RWPE2 (cell line): ENCODE data around the gene PLB1.

Experiments used
- ATAC-seq: fragments of 200-7000 bp; cut with Tn5 transposase; 3 replicates; pipeline ENCODE4 v1.9.1; 2021; ENCODE audit warnings: low read depth
- DNase-seq: peaks from one replicate; pipeline ENCODE4 v3.0.0-alpha.2; 2020; ENCODE audit warnings: low spot score
- H3K27ac ChIP-seq: fragments of 450-650 bp; 2 replicates; pipeline ENCODE4 v1.5.1; 2017; ENCODE audit warnings: mild to moderate bottlenecking; ENCODE audit not compliant: poor library complexity, severe bottlenecking
- H3K27me3 ChIP-seq: fragments of 250-450 bp; sonication (Bioruptor Pico); 2 replicates; pipeline ENCODE4 v1.5.1; 2021; ENCODE audit warnings: mild to moderate bottlenecking, moderate library complexity; ENCODE audit not compliant: insufficient read depth, poor library complexity, severe bottlenecking
- H3K36me3 ChIP-seq: fragments of 250-450 bp; sonication (Bioruptor Pico); 2 replicates; pipeline ENCODE4 v1.5.1; 2020; ENCODE audit warnings: low read depth, mild to moderate bottlenecking, moderate library complexity
- H3K4me1 ChIP-seq: fragments of 250-450 bp; sonication (Bioruptor Pico); 2 replicates; pipeline ENCODE4 v1.5.1; 2021; ENCODE audit warnings: mild to moderate bottlenecking, moderate library complexity; ENCODE audit not compliant: insufficient read depth, poor library complexity, severe bottlenecking
- H3K4me3 ChIP-seq: fragments of 250-450 bp; sonication (Bioruptor Pico); 2 replicates; pipeline ENCODE4 v1.5.1; 2021; ENCODE audit warnings: mild to moderate bottlenecking, moderate library complexity; ENCODE audit not compliant: severe bottlenecking
- H3K9me3 ChIP-seq: fragments of 250-450 bp; sonication (Bioruptor Pico); 2 replicates; pipeline ENCODE4 v1.5.1; 2021; ENCODE audit warnings: mild to moderate bottlenecking, moderate library complexity; ENCODE audit not compliant: severe bottlenecking
- TF ChIP-seq, protein P1 (sequence below): fragments of 450-650 bp; IDR thresholded peaks from one replicate; pipeline ENCODE4 v1.5.1; 2017; ENCODE audit warnings: mild to moderate bottlenecking, moderate library complexity; ENCODE audit not compliant: poor library complexity, severe bottlenecking

The PLB1 gene

DNA sequence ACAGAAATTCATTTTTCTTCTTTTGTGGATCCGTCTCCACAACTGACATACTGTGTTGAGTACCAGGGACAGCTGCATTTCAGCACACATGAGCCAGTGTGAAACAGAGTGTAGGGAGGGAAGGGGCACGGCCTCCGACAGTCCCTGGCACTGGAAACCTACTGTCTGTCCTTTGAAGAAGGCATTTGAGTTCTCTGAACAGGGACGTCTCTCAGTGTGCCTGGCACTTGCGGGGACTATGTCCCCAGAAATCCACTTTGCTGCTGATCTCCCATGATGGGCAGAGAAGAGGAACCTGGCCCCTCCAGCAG lies 48.1 kb downstream of the PLB1 start:
- TF ChIP-seq, protein P1, sequence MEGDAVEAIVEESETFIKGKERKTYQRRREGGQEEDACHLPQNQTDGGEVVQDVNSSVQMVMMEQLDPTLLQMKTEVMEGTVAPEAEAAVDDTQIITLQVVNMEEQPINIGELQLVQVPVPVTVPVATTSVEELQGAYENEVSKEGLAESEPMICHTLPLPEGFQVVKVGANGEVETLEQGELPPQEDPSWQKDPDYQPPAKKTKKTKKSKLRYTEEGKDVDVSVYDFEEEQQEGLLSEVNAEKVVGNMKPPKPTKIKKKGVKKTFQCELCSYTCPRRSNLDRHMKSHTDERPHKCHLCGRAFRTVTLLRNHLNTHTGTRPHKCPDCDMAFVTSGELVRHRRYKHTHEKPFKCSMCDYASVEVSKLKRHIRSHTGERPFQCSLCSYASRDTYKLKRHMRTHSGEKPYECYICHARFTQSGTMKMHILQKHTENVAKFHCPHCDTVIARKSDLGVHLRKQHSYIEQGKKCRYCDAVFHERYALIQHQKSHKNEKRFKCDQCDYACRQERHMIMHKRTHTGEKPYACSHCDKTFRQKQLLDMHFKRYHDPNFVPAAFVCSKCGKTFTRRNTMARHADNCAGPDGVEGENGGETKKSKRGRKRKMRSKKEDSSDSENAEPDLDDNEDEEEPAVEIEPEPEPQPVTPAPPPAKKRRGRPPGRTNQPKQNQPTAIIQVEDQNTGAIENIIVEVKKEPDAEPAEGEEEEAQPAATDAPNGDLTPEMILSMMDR, result no peak
- Histone ChIP-seq H3K4me1 (peaks cover 14% of the 10 kb centered on the region), H3K9me3 (no peaks in the 10 kb centered on the region), H3K4me3 (no peak overlapping the region), H3K27ac (no peak overlapping the region), H3K36me3 (no peaks in the 10 kb centered on the region), H3K27me3 (no peaks in the 10 kb centered on the region)
- DNase-seq (no peak), ATAC-seq (no peak)

DNA sequence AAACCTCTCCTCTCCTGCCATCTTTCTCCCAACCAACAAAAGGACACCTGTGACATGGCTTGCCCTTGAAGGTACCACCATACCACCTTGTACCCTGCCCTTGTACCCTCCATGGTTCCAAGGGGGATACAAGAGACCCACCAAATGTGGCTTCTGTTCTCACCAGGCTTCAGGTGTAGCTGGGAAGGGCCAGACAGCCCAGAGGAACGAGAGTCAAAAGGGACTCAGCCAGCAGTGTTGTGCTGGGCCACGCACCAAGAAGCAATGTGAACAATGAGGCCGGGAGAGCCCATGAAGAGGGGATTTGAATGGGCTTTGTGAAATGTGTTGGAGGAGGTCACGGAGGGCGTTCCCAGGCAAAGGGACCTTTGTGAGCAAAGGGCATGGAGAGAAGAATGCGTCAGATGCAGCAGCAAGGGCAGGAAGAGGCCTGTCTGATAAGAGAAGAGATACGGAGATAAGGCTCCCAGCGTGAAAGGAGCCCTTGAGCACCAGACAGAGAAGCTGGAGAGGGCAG lies 48.6 kb downstream of the PLB1 start:
- Histone ChIP-seq H3K4me3 (no peak overlapping the region), H3K4me1 (peaks cover 14% of the 10 kb centered on the region), H3K27me3 (no peaks in the 10 kb centered on the region), H3K36me3 (no peaks in the 10 kb centered on the region), H3K27ac (no peak overlapping the region), H3K9me3 (no peaks in the 10 kb centered on the region)
- TF ChIP-seq, protein P1, result no peak
- no peak for DNase-seq
- no peak for ATAC-seq

DNA sequence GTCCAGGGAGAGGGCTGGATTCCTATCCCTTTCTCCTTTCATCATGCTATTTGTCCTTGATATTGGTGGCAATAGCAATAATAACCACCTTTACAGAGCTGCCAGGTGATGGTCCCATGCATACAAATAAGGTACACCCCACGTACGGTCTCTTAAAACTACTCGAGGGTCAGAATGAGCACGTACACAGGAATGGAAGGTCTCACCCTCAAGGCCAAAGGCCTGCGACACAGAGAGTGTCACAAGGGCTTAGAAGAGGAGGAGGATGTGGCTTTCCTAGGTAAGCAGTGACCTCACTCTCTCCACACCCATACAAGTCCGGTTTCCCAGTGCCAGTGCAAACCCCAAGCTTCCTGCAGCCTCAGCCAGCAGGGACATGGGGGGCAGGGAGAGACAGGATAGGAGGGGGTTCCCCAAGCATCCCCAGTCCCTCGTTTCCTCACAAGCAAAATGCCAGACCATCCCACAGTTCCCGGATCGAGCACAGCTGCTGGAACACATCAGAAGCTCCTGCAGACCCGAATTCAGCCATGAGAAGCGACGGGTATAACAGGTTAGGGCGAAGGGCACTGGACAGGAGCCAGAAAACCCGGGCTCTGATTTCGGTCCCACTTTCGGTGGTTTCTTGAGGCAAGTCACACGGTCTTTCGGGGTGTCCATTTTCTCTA lies 49.2 kb downstream of the PLB1 start:
- DNase-seq (no peak), ATAC-seq (no peak)
- Histone ChIP-seq H3K27me3 (no peaks in the 10 kb centered on the region), H3K27ac (no peak overlapping the region), H3K9me3 (no peaks in the 10 kb centered on the region), H3K4me1 (peaks cover 14% of the 10 kb centered on the region), H3K4me3 (no peak overlapping the region), H3K36me3 (no peaks in the 10 kb centered on the region)
- TF ChIP-seq, protein P1, result no peak

DNA sequence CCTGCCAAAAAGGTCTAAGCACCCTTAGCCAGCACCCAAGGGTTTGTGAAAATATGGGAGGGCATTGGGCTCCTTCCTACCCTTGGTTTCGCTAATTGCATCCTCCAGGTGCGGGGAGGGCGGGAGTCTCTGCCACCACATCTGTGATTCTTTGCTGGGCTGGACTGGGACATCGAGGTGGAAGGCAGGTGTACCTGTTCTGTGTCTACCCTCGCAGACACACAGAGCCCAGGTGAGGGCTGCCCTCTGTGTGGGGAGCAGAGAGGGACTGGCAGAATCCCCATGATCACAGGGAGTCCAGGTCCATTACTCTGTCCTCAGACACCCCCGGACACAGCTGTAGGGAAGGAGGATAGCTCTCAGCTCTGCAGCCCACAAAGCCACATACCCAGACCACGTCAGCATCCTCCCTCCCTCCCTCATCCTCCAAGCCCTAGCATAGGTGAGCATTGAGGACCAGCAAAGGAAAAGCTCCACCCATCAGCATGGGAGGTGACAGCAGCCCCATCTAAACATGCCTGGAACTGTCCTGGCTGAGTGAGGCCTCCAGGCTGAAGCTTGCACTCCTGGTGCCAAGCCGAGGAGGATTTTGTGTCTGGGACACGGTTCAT lies 49.8 kb downstream of the PLB1 start:
- Histone ChIP-seq H3K27me3 (no peaks in the 10 kb centered on the region), H3K36me3 (no peaks in the 10 kb centered on the region), H3K9me3 (no peaks in the 10 kb centered on the region), H3K4me3 (no peak overlapping the region), H3K4me1 (peaks cover 14% of the 10 kb centered on the region), H3K27ac (peak overlapping the region; percentile 22)
- TF ChIP-seq, protein P1, result no peak
- DNase-seq (peak; percentile 66), ATAC-seq (peak; percentile 91)

DNA sequence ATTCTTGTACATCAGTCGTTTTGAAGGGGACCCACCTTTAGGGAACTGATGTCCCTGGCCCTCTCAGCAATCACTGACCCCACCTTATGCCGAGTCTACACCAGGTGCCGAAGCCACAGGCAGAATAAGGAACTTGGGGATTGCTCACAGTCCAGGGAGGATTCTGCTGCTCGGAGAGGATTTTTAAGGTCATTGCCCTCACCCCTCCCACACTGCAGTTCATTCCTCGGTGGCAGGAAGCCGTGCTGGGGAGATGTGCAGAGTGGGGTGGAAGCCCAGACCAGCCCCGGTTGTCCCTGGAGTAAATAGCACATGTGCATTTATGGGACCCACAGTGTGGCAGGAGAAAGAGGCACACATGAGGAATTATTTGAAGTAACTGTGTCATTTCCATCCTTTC lies 50.4 kb downstream of the PLB1 start:
- H3K36me3 ChIP-seq, result no peaks in the 10 kb centered on the region
- H3K4me3 ChIP-seq, result no peak overlapping the region
- TF ChIP-seq, protein P1, result no peak
- H3K4me1 ChIP-seq, result peaks cover 14% of the 10 kb centered on the region
- ATAC-seq (peak; percentile 30), DNase-seq (no peak)
- no peaks in the 10 kb centered on the region for H3K9me3 ChIP-seq
- peak overlapping the region; percentile 22 for H3K27ac ChIP-seq
- H3K27me3 ChIP-seq, result no peaks in the 10 kb centered on the region
